NAMALWA (cell line): ENCODE results near the gene FNDC11.

Experiments used
- DNase-seq: peaks from one replicate; pipeline ENCODE4 v3.0.0-alpha.2; 2015; ENCODE audit warnings: low spot score

The FNDC11 gene

GRCh38 chr20:63540417-63541186 is 13.4 kb upstream of the FNDC11 start:
- DNase-seq: no peak

- no peak for DNase-seq
Observed at GRCh38 chr20:63541371-63541770, 12.6 kb upstream of the FNDC11 start.

- no peak for DNase-seq
Observed at GRCh38 chr20:63542031-63542559, 11.9 kb upstream of the FNDC11 start.

DNA sequence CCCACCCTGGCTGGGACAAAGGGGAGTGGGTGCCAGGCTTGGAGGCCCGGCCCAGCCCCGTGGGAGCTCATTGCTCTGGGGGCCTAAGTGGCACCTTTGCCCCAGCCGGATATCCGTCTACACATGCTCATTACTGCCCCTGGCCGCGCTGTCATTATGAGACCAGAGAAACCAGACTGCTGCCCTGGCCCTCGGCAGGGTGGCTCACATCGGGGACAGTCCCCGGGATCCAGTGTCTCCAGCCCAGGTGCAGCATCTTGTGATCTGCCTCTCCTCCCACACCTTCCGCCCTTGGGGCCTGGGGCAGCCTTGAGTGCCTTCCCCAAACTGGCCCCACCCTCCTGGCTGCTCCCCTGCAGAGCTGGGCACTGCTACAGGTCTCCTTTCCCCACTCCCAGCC is 11.3 kb upstream of the FNDC11 start:
- no peak for DNase-seq

GRCh38 chr20:63543131-63543530 is 10.8 kb upstream of the FNDC11 start:
- DNase-seq: no peak

DNA sequence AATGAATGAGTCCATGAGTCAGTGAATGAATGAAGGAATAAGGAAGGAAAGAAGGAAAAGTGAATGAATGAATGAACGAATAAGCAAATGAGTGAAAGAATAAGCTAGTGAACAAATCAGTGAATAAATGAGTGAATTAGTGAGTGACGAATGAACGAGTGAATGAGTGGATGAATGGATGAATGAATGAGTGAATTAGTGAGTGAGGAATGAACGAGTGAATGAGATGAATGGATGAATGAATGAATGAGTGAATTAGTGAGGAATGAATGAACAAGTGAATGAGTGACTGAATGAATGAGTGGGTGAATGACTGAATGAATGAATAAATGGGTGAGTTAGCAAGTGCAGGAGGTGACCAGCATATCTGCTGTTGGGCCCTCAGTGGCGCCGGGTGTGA is 10.2 kb upstream of the FNDC11 start:
- DNase-seq: no peak

- DNase-seq: no peak
Observed at GRCh38 chr20:63544241-63544957, 9.6 kb upstream of the FNDC11 start.

GRCh38 chr20:63544958-63545516 is 8.9 kb upstream of the FNDC11 start:
- no peak for DNase-seq

DNA sequence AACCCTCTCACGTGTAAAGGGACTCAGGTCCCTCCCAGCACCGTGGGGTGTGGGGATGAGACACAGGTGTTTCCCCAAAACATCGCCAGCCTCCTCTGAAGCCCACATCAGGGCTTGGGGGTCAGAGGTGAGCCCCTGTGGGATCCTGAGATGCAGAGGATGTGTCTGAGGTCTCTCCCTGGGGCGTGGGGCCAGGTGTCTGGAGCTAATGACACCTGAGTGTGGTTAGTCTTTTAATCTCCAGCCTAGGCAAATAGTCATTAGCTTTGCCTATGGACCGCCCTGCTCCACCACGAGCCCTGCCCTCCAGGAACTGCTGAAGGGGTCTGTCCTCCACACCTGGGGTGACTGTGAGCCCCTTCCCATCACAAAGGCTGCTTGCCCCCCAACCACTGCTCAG is 8.1 kb upstream of the FNDC11 start:
- peak; percentile 34 for DNase-seq

DNA sequence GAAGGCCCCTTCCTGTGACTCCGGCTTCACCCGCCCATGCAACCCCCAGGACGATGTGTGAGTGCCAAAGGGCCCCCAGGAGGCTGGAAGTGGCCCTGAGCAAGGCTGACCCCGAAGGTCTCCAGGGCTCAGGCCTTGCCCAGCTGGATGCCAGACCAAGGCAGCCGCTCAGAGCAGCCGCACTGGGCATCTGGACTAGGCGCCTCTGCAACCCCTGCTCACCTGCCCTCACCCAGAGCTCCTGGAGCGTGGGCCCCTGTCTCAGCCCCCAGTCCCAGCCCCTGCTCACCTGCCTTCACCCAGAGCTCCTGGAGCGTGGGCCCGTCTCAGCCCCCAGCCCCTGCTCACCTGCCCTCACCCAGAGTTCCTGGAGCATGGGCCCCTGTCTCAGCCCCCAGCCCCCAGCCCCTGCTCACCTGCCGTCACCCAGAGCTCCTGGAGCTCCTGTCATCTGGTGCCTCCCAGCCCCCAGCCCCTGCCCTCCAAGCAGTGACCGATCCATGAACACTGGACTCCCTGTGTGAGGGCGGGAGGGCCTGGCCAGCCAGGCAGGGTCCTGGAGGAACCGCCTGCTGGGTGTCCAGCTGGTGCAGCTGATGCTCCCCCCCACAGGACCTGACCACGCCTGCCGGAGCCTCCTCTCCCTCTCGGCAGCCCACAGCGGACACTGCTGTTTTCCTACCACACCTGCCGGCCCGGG is 7.6 kb upstream of the FNDC11 start:
- DNase-seq: no peak

DNA sequence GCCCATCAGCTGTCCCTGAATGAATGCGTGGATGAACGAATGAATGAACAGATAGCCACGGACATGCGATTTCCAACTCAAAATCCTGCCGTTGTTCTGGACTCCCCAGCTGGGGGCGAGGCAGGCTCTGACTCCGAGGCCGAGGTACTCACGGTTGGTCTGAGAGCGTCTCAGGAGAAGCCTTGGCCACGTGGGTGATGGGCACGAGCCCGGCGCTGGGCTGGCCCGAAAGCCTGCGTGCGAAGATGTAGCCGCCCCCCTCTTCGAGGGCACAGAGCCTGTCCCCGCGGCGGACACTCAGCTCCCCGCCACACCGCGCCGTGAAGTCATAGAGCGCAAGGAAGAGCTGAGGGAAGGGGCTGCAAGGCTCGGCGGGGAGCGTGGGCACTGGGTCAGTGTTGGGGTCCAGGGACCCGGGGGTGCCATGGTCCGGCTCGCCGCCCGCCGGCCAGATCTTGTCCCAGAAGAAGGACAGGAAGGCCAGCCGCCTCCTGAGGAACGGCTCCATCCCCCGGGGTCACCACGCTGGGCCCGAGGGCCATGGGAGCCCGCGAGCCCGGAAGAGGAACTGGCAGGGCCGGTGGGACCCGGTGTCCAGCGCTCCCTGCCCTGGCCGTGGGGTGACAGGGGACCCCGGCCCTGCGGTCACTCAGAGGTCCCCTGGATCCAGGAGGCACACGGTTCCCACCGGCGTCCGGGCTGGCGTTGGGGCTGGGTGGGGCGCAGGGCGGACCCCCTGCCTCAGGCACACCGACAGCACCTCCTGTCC is 6.8 kb upstream of the FNDC11 start:
- DNase-seq: no peak

- no peak for DNase-seq
Observed at GRCh38 chr20:63547725-63548480, 6.1 kb upstream of the FNDC11 start, which contains the start of gene SRMS. SRMS (minus strand) TSS chr20:63547749; CDS start chr20:63547463, 286 bp downstream.

DNA sequence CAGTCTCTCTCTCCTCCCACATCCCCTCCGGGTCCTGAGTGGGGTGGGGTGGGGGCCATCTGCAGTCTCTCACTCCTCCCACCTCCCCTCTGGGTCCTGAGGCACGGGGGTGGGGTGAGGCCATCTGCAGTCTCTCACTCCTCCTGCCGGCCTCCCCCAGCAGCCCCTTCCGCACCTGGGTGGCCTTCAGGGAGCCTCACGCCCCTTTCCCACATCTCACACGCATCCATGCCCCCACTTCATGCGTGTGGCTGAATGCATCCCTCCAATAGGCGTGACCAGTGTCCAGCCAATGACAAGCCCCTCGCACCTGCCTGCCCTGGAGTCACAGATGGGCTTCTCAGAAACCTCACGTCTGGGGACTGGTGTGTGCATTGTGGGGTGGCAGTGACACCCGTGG is 5.4 kb upstream of the FNDC11 start:
- DNase-seq: no peak

DNA sequence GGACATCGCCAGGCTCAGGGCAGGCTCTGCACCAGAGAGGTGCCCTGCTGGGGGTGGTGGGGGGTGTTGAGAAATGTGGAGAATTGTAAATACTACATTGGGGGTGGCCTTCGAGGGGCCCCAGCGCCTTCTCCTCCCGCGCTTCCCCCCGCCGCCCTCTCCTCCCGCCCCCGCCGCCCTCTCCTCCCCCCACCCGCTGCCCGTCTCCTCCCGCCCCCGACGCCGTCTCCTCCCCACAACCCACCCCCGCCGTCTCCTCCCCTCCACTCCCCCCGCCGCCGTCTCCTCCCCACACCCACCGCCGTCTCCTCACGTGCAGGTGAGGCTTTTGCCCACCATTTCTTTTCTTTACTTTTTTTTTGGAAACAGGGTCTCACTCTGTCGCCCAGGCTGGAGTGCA is 4.9 kb upstream of the FNDC11 start:
- DNase-seq: no peak

DNA sequence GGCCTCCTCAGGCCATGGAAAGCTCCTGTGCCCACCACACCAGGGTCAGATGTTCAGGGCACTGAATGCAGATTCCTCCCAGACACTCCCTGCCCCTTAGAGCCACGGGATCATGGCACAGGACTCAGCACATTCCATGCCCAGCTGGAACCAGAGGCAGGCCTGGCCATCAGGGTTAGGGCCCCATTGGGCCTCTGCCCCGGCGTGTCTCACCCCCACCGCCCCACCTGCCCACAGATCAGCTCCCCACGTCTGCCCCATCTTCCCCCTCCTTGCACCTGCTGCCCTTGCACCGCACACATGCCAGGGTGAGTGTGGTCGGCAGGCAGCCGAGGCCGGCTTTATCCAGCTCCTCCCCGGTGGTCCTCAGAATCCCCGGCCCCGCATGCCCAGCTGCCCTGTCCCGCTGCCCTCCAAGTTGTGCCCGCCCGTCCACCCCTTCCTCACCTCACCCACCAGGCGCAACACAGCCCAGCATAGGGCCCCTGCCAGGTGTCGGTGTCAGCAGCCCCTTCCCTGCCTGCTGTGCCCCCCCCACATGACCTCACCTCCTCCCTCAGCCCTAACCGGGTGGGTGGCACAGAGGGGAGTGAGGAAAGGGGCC is 4.2 kb upstream of the FNDC11 start:
- no peak for DNase-seq

GRCh38 chr20:63551068-63551467 is 2.9 kb upstream of the FNDC11 start:
- peak; percentile 41 for DNase-seq

GRCh38 chr20:63552481-63553249 is 1.3 kb upstream of the FNDC11 start:
- DNase-seq: peak; percentile 80

DNA sequence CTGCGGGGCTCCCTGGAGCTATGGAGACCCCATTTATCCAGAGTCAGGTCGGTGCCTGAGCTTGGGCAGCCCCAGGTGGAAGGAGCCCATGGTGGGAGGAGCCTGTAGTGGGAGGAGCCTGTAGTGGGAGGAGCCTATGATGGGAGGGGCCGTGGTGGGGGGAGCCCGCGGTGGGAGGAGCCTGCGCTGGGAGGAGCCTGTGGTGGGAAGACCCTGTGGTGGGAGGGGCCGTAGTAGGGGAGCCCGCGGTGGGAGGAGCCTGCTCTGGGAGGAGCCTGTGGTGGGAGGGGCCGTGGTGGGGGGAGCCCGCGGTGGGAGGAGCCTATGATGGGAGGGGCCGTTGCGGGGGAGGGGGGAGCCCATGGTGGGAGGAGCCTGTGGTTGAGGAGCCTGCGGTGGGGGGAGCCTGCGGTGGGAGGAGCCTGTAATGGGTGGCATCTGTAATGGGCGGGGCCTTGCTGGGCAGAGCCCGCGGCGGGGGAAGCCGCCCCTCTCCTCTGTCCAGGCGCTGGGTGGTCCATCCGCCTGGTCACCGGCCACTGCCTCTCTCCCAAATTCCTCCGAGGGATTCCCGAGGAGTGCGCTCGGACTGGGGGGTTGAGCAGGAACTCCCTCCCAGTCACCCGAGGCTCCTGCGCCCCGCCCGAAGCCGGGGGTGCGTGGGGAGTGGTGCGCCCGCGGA is 567 bp upstream of the FNDC11 start:
- peak; percentile 91 for DNase-seq
